Measurements from ENCODE around the gene TRIO. TPM values are rescaled to one million over a fixed set of nuclear protein-coding genes. Genes with fewer than 3 reads are reported as not detected.

Gene TRIO
- total RNA-seq, 4 donors from 2014 or later = 112 to 155 (median 145) TPM

DNA sequence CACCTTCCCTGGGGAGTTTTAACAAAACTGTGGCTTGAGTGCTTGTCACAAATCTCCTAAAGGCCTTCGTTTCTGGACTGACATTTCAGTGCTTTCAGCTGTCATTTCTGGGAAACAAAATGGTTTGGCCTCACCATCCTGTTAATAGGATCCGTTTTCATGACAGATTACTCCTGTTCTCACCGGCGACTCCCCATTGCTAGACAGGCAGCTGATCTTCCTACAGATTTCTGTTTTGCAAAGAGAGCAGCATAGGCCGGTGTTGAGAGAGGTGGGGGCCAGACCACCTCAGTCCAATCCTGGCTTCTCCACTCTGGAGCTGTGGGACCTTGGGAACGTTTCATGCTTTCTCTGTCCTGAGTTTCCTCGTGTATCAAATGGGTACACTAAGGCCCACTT lies 363.0 kb downstream of the TRIO start:
- intact Hi-C loops (cut with DNase I) = no loop called here
- H3K4me3 ChIP-seq = no peak overlapping the region
- H3K27ac ChIP-seq (replicated peaks in 1 of 4) = peak overlapping the region in 1 of 4 donors; percentile 34
- no peak for DNase-seq (ENCODE audit: extremely low spot score)
- no peak for TF ChIP-seq POLR2A (IDR thresholded peaks at IDR 0.05; ENCODE audit: low read depth)
- TF ChIP-seq POLR2AphosphoS5 (IDR thresholded peaks at IDR 0.05) = no peak
- TF ChIP-seq EP300 (IDR thresholded peaks at IDR 0.05) = no peak
- TF ChIP-seq, protein P1, sequence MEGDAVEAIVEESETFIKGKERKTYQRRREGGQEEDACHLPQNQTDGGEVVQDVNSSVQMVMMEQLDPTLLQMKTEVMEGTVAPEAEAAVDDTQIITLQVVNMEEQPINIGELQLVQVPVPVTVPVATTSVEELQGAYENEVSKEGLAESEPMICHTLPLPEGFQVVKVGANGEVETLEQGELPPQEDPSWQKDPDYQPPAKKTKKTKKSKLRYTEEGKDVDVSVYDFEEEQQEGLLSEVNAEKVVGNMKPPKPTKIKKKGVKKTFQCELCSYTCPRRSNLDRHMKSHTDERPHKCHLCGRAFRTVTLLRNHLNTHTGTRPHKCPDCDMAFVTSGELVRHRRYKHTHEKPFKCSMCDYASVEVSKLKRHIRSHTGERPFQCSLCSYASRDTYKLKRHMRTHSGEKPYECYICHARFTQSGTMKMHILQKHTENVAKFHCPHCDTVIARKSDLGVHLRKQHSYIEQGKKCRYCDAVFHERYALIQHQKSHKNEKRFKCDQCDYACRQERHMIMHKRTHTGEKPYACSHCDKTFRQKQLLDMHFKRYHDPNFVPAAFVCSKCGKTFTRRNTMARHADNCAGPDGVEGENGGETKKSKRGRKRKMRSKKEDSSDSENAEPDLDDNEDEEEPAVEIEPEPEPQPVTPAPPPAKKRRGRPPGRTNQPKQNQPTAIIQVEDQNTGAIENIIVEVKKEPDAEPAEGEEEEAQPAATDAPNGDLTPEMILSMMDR (IDR thresholded peaks at IDR 0.05) = no peak
- no peaks in the 10 kb centered on the region for H3K4me1 ChIP-seq
- H3K36me3 ChIP-seq = peaks cover 55 to 82% (median 79%) of the 10 kb centered on the region in 4 donors
- WGBS = 63% methylated on average over 7 of the region's 7 CpGs
- H3K9me3 ChIP-seq = no peaks in the 10 kb centered on the region
- H3K27me3 ChIP-seq = no peaks in the 10 kb centered on the region

DNA sequence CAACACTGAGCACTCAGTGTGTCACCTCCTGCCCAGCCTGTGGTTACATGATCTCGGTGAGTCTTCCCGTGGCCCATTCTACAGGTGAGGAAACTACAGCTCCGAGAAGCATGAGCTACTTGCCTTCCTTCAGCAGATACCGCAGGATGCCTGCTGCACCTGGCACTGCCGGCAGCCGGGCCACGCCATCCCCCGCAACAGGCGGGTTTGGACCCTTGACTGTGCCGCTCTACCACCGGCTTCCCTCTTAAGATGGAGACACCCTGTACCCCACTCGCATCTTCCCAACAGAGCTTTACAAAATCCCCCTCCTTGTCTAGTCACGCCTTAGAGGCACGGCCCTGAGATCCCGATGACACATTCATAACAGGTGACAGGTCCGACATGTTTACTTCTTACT lies 363.5 kb downstream of the TRIO start:
- Histone ChIP-seq H3K4me1 (no peaks in the 10 kb centered on the region), H3K27me3 (no peaks in the 10 kb centered on the region), H3K36me3 (peaks cover 55 to 77% (median 75%) of the 10 kb centered on the region in 4 donors), H3K27ac (replicated peaks in 1 of 4) (no peak overlapping the region), H3K9me3 (no peaks in the 10 kb centered on the region), H3K4me3 (no peak overlapping the region)
- intact Hi-C loops (cut with DNase I) = no loop called here
- DNase-seq (ENCODE audit: extremely low spot score) = no peak
- no peak for TF ChIP-seq POLR2AphosphoS5 (IDR thresholded peaks at IDR 0.05)
- TF ChIP-seq POLR2A (IDR thresholded peaks at IDR 0.05; ENCODE audit: low read depth) = no peak
- TF ChIP-seq EP300 (IDR thresholded peaks at IDR 0.05) = no peak
- TF ChIP-seq, protein P1 (IDR thresholded peaks at IDR 0.05) = no peak
- 93% methylated on average over 16 of the region's 16 CpGs for WGBS

DNA sequence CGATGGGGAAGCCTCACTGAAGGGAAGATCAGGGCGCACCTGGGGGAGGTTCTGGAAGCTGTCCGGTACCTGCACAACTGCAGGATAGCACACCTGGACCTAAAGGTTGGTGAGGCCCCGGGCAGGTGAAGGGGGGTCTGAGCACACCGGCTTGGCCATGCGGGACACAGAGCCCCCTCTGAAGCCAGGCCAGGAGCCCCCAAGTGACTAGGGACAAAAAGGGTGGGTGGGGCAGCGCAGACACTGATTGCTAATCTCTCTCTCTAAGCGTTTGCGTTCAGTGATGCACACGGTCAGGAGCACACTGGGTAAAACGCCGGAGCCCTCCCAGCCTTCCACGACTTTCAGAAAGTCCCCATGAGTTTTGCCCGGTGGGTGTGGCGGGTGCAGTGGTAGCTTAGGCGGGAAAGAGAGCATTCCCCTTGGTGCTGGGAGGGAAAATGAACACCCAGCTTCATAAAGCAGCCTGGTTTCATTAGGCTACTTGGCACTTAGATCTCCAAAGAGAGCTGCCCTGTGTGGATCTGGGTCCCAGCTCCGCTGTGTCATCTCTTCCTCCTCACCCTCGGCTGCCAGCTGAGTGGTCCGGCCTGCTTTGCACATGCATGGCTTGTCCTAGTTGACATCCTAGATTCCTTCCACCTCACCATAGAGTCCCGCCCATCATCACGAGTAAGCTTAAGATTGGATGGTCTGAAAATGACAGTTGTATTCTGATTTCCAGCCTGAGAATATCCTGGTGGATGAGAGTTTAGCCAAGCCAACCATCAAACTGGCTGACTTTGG lies 364.2 kb downstream of the TRIO start:
- H3K4me3 ChIP-seq = no peak overlapping the region
- 87% methylated on average over 6 of the region's 21 CpGs for WGBS
- TF ChIP-seq, protein P1 (IDR thresholded peaks at IDR 0.05) = no peak
- TF ChIP-seq EP300 (IDR thresholded peaks at IDR 0.05) = no peak
- no peak for TF ChIP-seq POLR2A (IDR thresholded peaks at IDR 0.05; ENCODE audit: low read depth)
- no peak for TF ChIP-seq POLR2AphosphoS5 (IDR thresholded peaks at IDR 0.05)
- peaks cover 53 to 70% (median 68%) of the 10 kb centered on the region in 4 donors for H3K36me3 ChIP-seq
- intact Hi-C loops (cut with DNase I) = no loop called here
- H3K9me3 ChIP-seq = no peaks in the 10 kb centered on the region
- H3K27me3 ChIP-seq = no peaks in the 10 kb centered on the region
- no peaks in the 10 kb centered on the region for H3K4me1 ChIP-seq
- no peak for DNase-seq (ENCODE audit: extremely low spot score)
- no peak overlapping the region for H3K27ac ChIP-seq (replicated peaks in 1 of 4)

DNA sequence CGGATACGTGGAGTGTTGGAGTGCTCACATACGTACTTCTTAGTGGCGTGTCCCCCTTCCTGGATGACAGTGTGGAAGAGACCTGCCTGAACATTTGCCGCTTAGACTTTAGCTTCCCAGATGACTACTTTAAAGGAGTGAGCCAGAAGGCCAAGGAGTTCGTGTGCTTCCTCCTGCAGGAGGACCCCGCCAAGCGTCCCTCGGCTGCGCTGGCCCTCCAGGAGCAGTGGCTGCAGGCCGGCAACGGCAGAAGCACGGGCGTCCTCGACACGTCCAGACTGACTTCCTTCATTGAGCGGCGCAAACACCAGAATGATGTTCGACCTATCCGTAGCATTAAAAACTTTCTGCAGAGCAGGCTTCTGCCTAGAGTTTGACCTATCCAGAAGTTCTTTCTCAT lies 364.9 kb downstream of the TRIO start:
- no peaks in the 10 kb centered on the region for H3K27me3 ChIP-seq
- no peak overlapping the region for H3K27ac ChIP-seq (replicated peaks in 1 of 4)
- intact Hi-C loops (cut with DNase I) = no loop called here
- H3K4me1 ChIP-seq = no peaks in the 10 kb centered on the region
- no peak for DNase-seq (ENCODE audit: extremely low spot score)
- H3K9me3 ChIP-seq = no peaks in the 10 kb centered on the region
- peaks cover 46 to 63% (median 61%) of the 10 kb centered on the region in 4 donors for H3K36me3 ChIP-seq
- no peak for TF ChIP-seq POLR2A (IDR thresholded peaks at IDR 0.05; ENCODE audit: low read depth)
- TF ChIP-seq POLR2AphosphoS5 (IDR thresholded peaks at IDR 0.05) = no peak
- TF ChIP-seq EP300 (IDR thresholded peaks at IDR 0.05) = no peak
- TF ChIP-seq, protein P1 (IDR thresholded peaks at IDR 0.05) = no peak
- WGBS = 93% methylated on average over 20 of the region's 20 CpGs
- H3K4me3 ChIP-seq = no peak overlapping the region
